Liver (tissue), 9 donors: ENCODE data around the gene M1AP. TPM values are rescaled to one million over a fixed set of nuclear protein-coding genes. Genes with fewer than 3 reads are reported as not detected.

Experiments
- DNase-seq: peaks from one replicate; pipeline ENCODE4 v3.0.0-alpha.2; 2017; ENCODE audit warnings: low spot score
- H3K27ac ChIP-seq, 2 donors: one replicate each; pipeline ENCODE4 v1.7.0; 2013; ENCODE audit warnings: inconsistent platforms in 2 of 2, low read length in 2 of 2, control low read depth in 1 of 2, low read depth in 1 of 2, mild to moderate bottlenecking in 1 of 2
- H3K27me3 ChIP-seq, 4 donors: one replicate each; pipeline versions ENCODE4 v1.6.1 to v1.7.0; 2013; ENCODE audit warnings: low read length in 3 of 4, inconsistent platforms in 1 of 4, mild to moderate bottlenecking in 1 of 4, moderate library complexity in 1 of 4; ENCODE audit not compliant: control insufficient read depth in 4 of 4, insufficient read depth in 4 of 4
- H3K36me3 ChIP-seq, 4 donors: one replicate each; pipeline versions ENCODE4 v1.6.1 to v1.7.0; 2013; ENCODE audit warnings: low read length in 3 of 4, mild to moderate bottlenecking in 3 of 4, low read depth in 1 of 4, moderate library complexity in 1 of 4; ENCODE audit not compliant: control insufficient read depth in 4 of 4, insufficient read depth in 3 of 4
- H3K4me1 ChIP-seq, 4 donors: one replicate each; pipeline versions ENCODE4 v1.6.1 to v1.7.0; 2013; ENCODE audit warnings: low read length in 3 of 4, mild to moderate bottlenecking in 3 of 4, moderate library complexity in 1 of 4; ENCODE audit not compliant: control insufficient read depth in 4 of 4, insufficient read depth in 4 of 4
- H3K4me3 ChIP-seq, 3 donors: one replicate each; pipeline versions ENCODE4 v1.6.1 to v1.7.0; 2013; ENCODE audit warnings: low read length in 3 of 3, control low read depth in 1 of 3, low read depth in 1 of 3, mild to moderate bottlenecking in 1 of 3
- H3K9ac ChIP-seq, 2 donors: one replicate each; pipeline ENCODE4 v1.7.0; 2013; ENCODE audit warnings: low read length in 2 of 2, mild to moderate bottlenecking in 2 of 2, moderate library complexity in 2 of 2, control low read depth in 1 of 2, low read depth in 1 of 2
- H3K9me3 ChIP-seq, 4 donors: one replicate each; pipeline versions ENCODE4 v1.6.1 to v1.7.0; 2013; ENCODE audit warnings: low read length in 3 of 4; ENCODE audit not compliant: control insufficient read depth in 4 of 4
- FOXA1 ChIP-seq: IDR thresholded peaks from 2 replicates; pipeline ENCODE4 v1.6.1; 2016; ENCODE audit warnings: antibody characterized with exemption
- FOXA2 ChIP-seq: IDR thresholded peaks from 2 replicates; pipeline ENCODE4 v1.6.1; 2016; ENCODE audit warnings: antibody characterized with exemption
- GABPA ChIP-seq, 2 donors: IDR thresholded peaks in 1 of 2; conservative IDR thresholded peaks in 1 of 2; 2 replicates each; pipeline ENCODE4 v1.6.1; 2016; ENCODE audit warnings: antibody characterized with exemption in 2 of 2, mild to moderate bottlenecking in 1 of 2, moderate library complexity in 1 of 2
- HNF4A ChIP-seq, 2 donors: conservative IDR thresholded peaks; 2 replicates each; pipeline ENCODE4 v1.6.1; 2016; ENCODE audit warnings: antibody characterized with exemption in 2 of 2, mild to moderate bottlenecking in 2 of 2
- HNF4G ChIP-seq: IDR thresholded peaks from 2 replicates; pipeline ENCODE4 v1.6.1; 2016; ENCODE audit warnings: antibody characterized with exemption
- JUND ChIP-seq, 2 donors: IDR thresholded peaks; 2 replicates each; pipeline ENCODE4 v1.6.1; 2016; ENCODE audit warnings: antibody characterized with exemption in 2 of 2
- NR2F2 ChIP-seq: IDR thresholded peaks from 2 replicates; pipeline ENCODE4 v1.6.1; 2016; ENCODE audit warnings: antibody characterized with exemption
- RAD21 ChIP-seq, 2 donors: IDR thresholded peaks; 2 replicates each; pipeline ENCODE4 v1.6.1; 2016; ENCODE audit warnings: antibody characterized with exemption in 2 of 2, mild to moderate bottlenecking in 2 of 2
- RXRA ChIP-seq, 2 donors: IDR thresholded peaks; 2 replicates each; pipeline ENCODE4 v1.6.1; 2017 to 2018; ENCODE audit warnings: antibody characterized with exemption in 2 of 2, mild to moderate bottlenecking in 1 of 2
- SP1 ChIP-seq: IDR thresholded peaks from 2 replicates; pipeline ENCODE4 v1.6.1; 2018; ENCODE audit warnings: antibody characterized with exemption, mild to moderate bottlenecking
- TAF1 ChIP-seq: conservative IDR thresholded peaks from 2 replicates; pipeline ENCODE4 v1.6.1; 2016; ENCODE audit warnings: antibody characterized with exemption, mild to moderate bottlenecking
- YY1 ChIP-seq: IDR thresholded peaks from 2 replicates; pipeline ENCODE4 v1.6.1; 2016; ENCODE audit warnings: antibody characterized with exemption, mild to moderate bottlenecking
- polyA plus RNA-seq, 2 donors: library from polyadenylated mRNA; stranded (reverse) in 1 of 2; unstranded in 1 of 2; fragments of 200-250 nt in 1 of 2; fragments of >200 nt in 1 of 2; fragmentation: Nextera tagmentation in 1 of 2; extraction: Ambion mirVana in 1 of 2; gene quantifications; one replicate each; pipeline versions ENCODE4 v1.2.1 to v1.2.3, GENCODE V29; 2013 to 2015
- total RNA-seq, 2 donors: library from RNA; depleted of rRNA; stranded (reverse); fragments of >200 nt; gene quantifications; one replicate each; pipeline ENCODE4 v1.2.3, GENCODE V29; 2014
- TF ChIP-seq, protein P1 (sequence below): IDR thresholded peaks from 2 replicates; pipeline ENCODE4 v1.6.1; 2016; ENCODE audit warnings: antibody characterized with exemption
- TF ChIP-seq, protein P2 (sequence below): IDR thresholded peaks from 2 replicates; pipeline ENCODE4 v1.6.1; 2016; ENCODE audit warnings: antibody characterized with exemption
- TF ChIP-seq, protein P3 (sequence below): IDR thresholded peaks from 2 replicates; pipeline ENCODE4 v1.6.1; 2016; ENCODE audit warnings: antibody characterized with exemption
- TF ChIP-seq, protein P4 (sequence below): fragments of 150-350 bp; IDR thresholded peaks from 2 replicates; pipeline ENCODE4 v1.5.1; 2017; ENCODE audit warnings: improper control_type of control experiment, low read depth, low read length; ENCODE audit not compliant: missing input control
- TF ChIP-seq, protein P5 (sequence below): IDR thresholded peaks from 2 replicates; pipeline ENCODE4 v1.6.1; 2016; ENCODE audit warnings: antibody characterized with exemption, mild to moderate bottlenecking
- donor health status: healthy.
- donor health status: healthy.
- donor health status: healthy.
- donor health status: healthy.
- donor health status: healthy.

The M1AP gene
- total and polyA plus RNA-seq, 4 donors = under 0.01 to 0.38 (median 0.08) TPM

DNA sequence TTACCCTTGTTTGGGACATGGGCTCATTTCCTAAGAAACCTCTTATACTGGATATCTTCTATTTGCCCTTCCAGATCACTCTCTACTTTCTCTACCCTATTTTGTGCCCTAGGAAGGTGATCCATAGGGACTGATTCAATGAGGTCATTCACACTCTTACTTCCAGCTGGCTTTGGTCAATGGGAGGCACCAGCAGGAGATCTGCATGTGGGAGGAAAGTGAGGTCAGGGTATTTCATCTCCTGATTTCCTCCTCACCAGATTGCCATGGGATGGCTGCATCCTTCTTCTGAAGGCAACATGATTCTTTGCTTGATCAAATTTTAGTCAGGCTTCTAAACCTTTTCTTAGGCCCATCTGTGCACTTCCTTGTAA, 15.2 kb downstream of the M1AP start:
- Histone ChIP-seq H3K4me1 (no peaks in the 10 kb centered on the region), H3K27me3 (no peaks in the 10 kb centered on the region), H3K36me3 (no peaks in the 10 kb centered on the region), H3K27ac (no peak overlapping the region), H3K4me3 (no peak overlapping the region), H3K9me3 (no peaks in the 10 kb centered on the region), H3K9ac (no peak overlapping the region)
- no peak for TF ChIP-seq HNF4A (conservative IDR thresholded peaks at IDR 0.05)
- TF ChIP-seq, protein P1, sequence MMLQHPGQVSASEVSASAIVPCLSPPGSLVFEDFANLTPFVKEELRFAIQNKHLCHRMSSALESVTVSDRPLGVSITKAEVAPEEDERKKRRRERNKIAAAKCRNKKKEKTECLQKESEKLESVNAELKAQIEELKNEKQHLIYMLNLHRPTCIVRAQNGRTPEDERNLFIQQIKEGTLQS = no peak
- TF ChIP-seq, protein P2, sequence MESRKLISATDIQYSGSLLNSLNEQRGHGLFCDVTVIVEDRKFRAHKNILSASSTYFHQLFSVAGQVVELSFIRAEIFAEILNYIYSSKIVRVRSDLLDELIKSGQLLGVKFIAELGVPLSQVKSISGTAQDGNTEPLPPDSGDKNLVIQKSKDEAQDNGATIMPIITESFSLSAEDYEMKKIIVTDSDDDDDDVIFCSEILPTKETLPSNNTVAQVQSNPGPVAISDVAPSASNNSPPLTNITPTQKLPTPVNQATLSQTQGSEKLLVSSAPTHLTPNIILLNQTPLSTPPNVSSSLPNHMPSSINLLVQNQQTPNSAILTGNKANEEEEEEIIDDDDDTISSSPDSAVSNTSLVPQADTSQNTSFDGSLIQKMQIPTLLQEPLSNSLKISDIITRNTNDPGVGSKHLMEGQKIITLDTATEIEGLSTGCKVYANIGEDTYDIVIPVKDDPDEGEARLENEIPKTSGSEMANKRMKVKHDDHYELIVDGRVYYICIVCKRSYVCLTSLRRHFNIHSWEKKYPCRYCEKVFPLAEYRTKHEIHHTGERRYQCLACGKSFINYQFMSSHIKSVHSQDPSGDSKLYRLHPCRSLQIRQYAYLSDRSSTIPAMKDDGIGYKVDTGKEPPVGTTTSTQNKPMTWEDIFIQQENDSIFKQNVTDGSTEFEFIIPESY = no peak
- no peak for TF ChIP-seq HNF4G
- no peak for TF ChIP-seq RAD21 (IDR thresholded peaks at IDR 0.05)
- TF ChIP-seq GABPA (IDR thresholded peaks at IDR 0.05 in 1 of 2, conservative IDR thresholded peaks at IDR 0.05 in 1 of 2) = no peak
- TF ChIP-seq, protein P3, sequence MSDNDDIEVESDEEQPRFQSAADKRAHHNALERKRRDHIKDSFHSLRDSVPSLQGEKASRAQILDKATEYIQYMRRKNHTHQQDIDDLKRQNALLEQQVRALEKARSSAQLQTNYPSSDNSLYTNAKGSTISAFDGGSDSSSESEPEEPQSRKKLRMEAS = no peak
- no peak for TF ChIP-seq NR2F2
- TF ChIP-seq TAF1 = no peak
- TF ChIP-seq, protein P4, sequence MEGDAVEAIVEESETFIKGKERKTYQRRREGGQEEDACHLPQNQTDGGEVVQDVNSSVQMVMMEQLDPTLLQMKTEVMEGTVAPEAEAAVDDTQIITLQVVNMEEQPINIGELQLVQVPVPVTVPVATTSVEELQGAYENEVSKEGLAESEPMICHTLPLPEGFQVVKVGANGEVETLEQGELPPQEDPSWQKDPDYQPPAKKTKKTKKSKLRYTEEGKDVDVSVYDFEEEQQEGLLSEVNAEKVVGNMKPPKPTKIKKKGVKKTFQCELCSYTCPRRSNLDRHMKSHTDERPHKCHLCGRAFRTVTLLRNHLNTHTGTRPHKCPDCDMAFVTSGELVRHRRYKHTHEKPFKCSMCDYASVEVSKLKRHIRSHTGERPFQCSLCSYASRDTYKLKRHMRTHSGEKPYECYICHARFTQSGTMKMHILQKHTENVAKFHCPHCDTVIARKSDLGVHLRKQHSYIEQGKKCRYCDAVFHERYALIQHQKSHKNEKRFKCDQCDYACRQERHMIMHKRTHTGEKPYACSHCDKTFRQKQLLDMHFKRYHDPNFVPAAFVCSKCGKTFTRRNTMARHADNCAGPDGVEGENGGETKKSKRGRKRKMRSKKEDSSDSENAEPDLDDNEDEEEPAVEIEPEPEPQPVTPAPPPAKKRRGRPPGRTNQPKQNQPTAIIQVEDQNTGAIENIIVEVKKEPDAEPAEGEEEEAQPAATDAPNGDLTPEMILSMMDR = no peak
- no peak for TF ChIP-seq FOXA2
- no peak for TF ChIP-seq RXRA (IDR thresholded peaks at IDR 0.05)
- TF ChIP-seq SP1 = no peak
- TF ChIP-seq FOXA1 = no peak
- TF ChIP-seq YY1 = no peak
- TF ChIP-seq JUND (IDR thresholded peaks at IDR 0.05) = no peak
- TF ChIP-seq, protein P5, sequence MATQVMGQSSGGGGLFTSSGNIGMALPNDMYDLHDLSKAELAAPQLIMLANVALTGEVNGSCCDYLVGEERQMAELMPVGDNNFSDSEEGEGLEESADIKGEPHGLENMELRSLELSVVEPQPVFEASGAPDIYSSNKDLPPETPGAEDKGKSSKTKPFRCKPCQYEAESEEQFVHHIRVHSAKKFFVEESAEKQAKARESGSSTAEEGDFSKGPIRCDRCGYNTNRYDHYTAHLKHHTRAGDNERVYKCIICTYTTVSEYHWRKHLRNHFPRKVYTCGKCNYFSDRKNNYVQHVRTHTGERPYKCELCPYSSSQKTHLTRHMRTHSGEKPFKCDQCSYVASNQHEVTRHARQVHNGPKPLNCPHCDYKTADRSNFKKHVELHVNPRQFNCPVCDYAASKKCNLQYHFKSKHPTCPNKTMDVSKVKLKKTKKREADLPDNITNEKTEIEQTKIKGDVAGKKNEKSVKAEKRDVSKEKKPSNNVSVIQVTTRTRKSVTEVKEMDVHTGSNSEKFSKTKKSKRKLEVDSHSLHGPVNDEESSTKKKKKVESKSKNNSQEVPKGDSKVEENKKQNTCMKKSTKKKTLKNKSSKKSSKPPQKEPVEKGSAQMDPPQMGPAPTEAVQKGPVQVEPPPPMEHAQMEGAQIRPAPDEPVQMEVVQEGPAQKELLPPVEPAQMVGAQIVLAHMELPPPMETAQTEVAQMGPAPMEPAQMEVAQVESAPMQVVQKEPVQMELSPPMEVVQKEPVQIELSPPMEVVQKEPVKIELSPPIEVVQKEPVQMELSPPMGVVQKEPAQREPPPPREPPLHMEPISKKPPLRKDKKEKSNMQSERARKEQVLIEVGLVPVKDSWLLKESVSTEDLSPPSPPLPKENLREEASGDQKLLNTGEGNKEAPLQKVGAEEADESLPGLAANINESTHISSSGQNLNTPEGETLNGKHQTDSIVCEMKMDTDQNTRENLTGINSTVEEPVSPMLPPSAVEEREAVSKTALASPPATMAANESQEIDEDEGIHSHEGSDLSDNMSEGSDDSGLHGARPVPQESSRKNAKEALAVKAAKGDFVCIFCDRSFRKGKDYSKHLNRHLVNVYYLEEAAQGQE = no peak
- DNase-seq = no peak
